OCI-LY1 (cell line): ENCODE results near the gene ADD1.

Source experiments
- H2AFZ ChIP-seq: fragments of 200-600 bp; sonication (generic), shearing (Covaris generic); 2 replicates; pipeline ENCODE4 v1.6.0; 2014; ENCODE audit warnings: antibody characterized with exemption, mild to moderate bottlenecking, low read length
- H3F3A ChIP-seq: fragments of 200-600 bp; sonication (generic), shearing (Covaris generic); 2 replicates; pipeline ENCODE4 v1.6.0; 2014; ENCODE audit warnings: mild to moderate bottlenecking, antibody characterized with exemption, low read length, moderate library complexity; ENCODE audit not compliant: insufficient read depth
- H3K27ac ChIP-seq: fragments of 200-600 bp; sonication (generic); 2 replicates; pipeline ENCODE4 v1.5.1; 2014; ENCODE audit warnings: low read length, mixed run types, mild to moderate bottlenecking, low read depth; ENCODE audit not compliant: poor library complexity, severe bottlenecking
- H3K27me3 ChIP-seq: fragments of 200-600 bp; sonication (generic); 2 replicates; pipeline ENCODE4 v1.6.0; 2014; ENCODE audit warnings: antibody characterized with exemption, mild to moderate bottlenecking, low read length, moderate library complexity; ENCODE audit not compliant: insufficient read depth
- H3K36me3 ChIP-seq: fragments of 200-600 bp; sonication (generic); 2 replicates; pipeline ENCODE4 v1.6.1; 2014; ENCODE audit warnings: mild to moderate bottlenecking, antibody characterized with exemption, low read length, moderate library complexity, mixed read lengths; ENCODE audit not compliant: insufficient read depth
- H3K4me1 ChIP-seq: fragments of 200-600 bp; sonication (generic); 2 replicates; pipeline ENCODE4 v1.5.1; 2014; ENCODE audit warnings: mild to moderate bottlenecking, low read length, moderate library complexity; ENCODE audit not compliant: insufficient read depth, severe bottlenecking
- H3K4me2 ChIP-seq: fragments of 200-600 bp; sonication (generic), shearing (Covaris generic); 2 replicates; pipeline ENCODE4 v1.6.1; 2014; ENCODE audit warnings: low read length
- H3K4me3 ChIP-seq: fragments of 200-600 bp; sonication (generic); 2 replicates; pipeline ENCODE4 v1.5.1; 2014; ENCODE audit warnings: low read length, low read depth, mild to moderate bottlenecking, mixed read lengths; ENCODE audit not compliant: poor library complexity, severe bottlenecking
- H3K79me2 ChIP-seq: fragments of 200-600 bp; shearing (Covaris generic); 2 replicates; pipeline ENCODE4 v1.6.1; 2016; ENCODE audit warnings: mixed run types, low read length, mixed read lengths; ENCODE audit not compliant: insufficient read depth
- H3K9ac ChIP-seq: fragments of 200-600 bp; sonication (generic), shearing (Covaris generic); 2 replicates; pipeline ENCODE4 v1.6.1; 2014; ENCODE audit warnings: mild to moderate bottlenecking, low read length, mixed read lengths
- H3K9me2 ChIP-seq: fragments of 200-600 bp; sonication (generic), shearing (Covaris generic); 2 replicates; pipeline ENCODE4 v1.6.1; 2014; ENCODE audit warnings: low read depth, mild to moderate bottlenecking, low read length, mixed read lengths
- H3K9me3 ChIP-seq: fragments of 200-600 bp; shearing (Covaris generic); 2 replicates; pipeline ENCODE4 v1.6.1; 2014; ENCODE audit warnings: low read length, mixed read lengths
- H4K20me1 ChIP-seq: fragments of 200-600 bp; sonication (generic), shearing (Covaris generic); 2 replicates; pipeline ENCODE4 v1.6.0; 2016; ENCODE audit warnings: mild to moderate bottlenecking, low read length; ENCODE audit not compliant: insufficient read depth
- EZH2 ChIP-seq: fragments of 200-600 bp; sonication (generic), shearing (Covaris generic); IDR thresholded peaks from 2 replicates; pipeline ENCODE4 v1.8.0; 2017; ENCODE audit warnings: borderline replicate concordance, mixed run types, mild to moderate bottlenecking, antibody characterized with exemption, low read length, moderate library complexity, mixed read lengths
- TF ChIP-seq, protein P1 (sequence below): fragments of 200-600 bp; sonication (generic), shearing (Covaris generic); IDR thresholded peaks from 2 replicates; pipeline ENCODE4 v1.5.1; 2017; ENCODE audit warnings: mild to moderate bottlenecking, antibody characterized with exemption, low read length, moderate library complexity, mixed read lengths

ADD1 gene

GRCh38 chr4:2824329-2824835 is 19.3 kb upstream of the ADD1 start:
- Histone ChIP-seq H2AFZ (no peak overlapping the region), H3K79me2 (no peaks in the 10 kb centered on the region), H3K4me1 (no peaks in the 10 kb centered on the region), H3K9me3 (no peaks in the 10 kb centered on the region), H3K4me3 (no peak overlapping the region), H3K36me3 (no peaks in the 10 kb centered on the region), H3K9ac (no peak overlapping the region), H3K27ac (no peak overlapping the region), H3K9me2 (no peaks in the 10 kb centered on the region), H3F3A (no peaks in the 10 kb centered on the region), H4K20me1 (no peaks in the 10 kb centered on the region), H3K4me2 (no peak overlapping the region), H3K27me3 (no peaks in the 10 kb centered on the region)
- TF ChIP-seq EZH2 = no peak
- TF ChIP-seq, protein P1, sequence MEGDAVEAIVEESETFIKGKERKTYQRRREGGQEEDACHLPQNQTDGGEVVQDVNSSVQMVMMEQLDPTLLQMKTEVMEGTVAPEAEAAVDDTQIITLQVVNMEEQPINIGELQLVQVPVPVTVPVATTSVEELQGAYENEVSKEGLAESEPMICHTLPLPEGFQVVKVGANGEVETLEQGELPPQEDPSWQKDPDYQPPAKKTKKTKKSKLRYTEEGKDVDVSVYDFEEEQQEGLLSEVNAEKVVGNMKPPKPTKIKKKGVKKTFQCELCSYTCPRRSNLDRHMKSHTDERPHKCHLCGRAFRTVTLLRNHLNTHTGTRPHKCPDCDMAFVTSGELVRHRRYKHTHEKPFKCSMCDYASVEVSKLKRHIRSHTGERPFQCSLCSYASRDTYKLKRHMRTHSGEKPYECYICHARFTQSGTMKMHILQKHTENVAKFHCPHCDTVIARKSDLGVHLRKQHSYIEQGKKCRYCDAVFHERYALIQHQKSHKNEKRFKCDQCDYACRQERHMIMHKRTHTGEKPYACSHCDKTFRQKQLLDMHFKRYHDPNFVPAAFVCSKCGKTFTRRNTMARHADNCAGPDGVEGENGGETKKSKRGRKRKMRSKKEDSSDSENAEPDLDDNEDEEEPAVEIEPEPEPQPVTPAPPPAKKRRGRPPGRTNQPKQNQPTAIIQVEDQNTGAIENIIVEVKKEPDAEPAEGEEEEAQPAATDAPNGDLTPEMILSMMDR = no peak

- no peak for TF ChIP-seq EZH2
- TF ChIP-seq, protein P1 = no peak
- Histone ChIP-seq H3K36me3 (no peaks in the 10 kb centered on the region), H3K9me2 (no peaks in the 10 kb centered on the region), H3K27me3 (no peaks in the 10 kb centered on the region), H3K9me3 (no peaks in the 10 kb centered on the region), H4K20me1 (no peaks in the 10 kb centered on the region), H3K4me3 (no peak overlapping the region), H3F3A (no peaks in the 10 kb centered on the region), H3K79me2 (no peaks in the 10 kb centered on the region), H2AFZ (no peak overlapping the region), H3K9ac (no peak overlapping the region), H3K4me1 (no peaks in the 10 kb centered on the region), H3K4me2 (no peak overlapping the region), H3K27ac (no peak overlapping the region)
These were observed 18.7 kb upstream of the ADD1 start for GRCh38 chr4:2824836-2825381.

GRCh38 chr4:2825740-2826139 is 17.9 kb upstream of the ADD1 start:
- Histone ChIP-seq H3K9me3 (no peaks in the 10 kb centered on the region), H3K27ac (no peak overlapping the region), H3K4me2 (no peak overlapping the region), H3K9ac (no peak overlapping the region), H2AFZ (no peak overlapping the region), H3K9me2 (no peaks in the 10 kb centered on the region), H4K20me1 (no peaks in the 10 kb centered on the region), H3K4me3 (no peak overlapping the region), H3K36me3 (no peaks in the 10 kb centered on the region), H3K79me2 (no peaks in the 10 kb centered on the region), H3K27me3 (no peaks in the 10 kb centered on the region), H3K4me1 (no peaks in the 10 kb centered on the region), H3F3A (no peaks in the 10 kb centered on the region)
- no peak for TF ChIP-seq EZH2
- TF ChIP-seq, protein P1 = no peak
